NCI-H748 (cell line): ENCODE results near the gene C1QC.

Experiments
- DNase-seq: peaks from one replicate; lab custom pipeline; 2025; ENCODE audit not compliant: unreplicated experiment; lab: John Stamatoyannopoulos, UW

C1QC gene

DNA sequence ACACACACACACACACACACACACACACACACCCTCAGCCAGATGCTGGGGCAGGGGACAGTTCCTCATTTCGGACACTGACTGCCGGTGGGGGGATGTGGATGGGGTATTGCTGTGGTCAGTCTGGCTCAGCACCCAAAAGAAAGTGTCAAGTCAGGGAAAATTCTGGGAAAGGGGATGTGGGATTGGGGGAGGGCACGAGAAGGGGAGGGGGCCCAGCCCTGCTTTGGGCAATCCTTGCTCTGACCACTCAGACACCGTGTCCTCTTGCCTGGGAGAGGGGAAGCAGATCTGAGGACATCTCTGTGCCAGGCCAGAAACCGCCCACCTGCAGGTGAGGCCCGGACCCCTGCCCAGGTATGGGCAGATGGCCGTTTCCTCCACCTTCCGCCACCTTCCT is at the start of gene C1QC:
Gene C1QC, plus strand, starts transcription at position 253 of the 400 bp plus-strand sequence. CDS start 391 bp downstream, outside the sequence.
- no peak for DNase-seq

DNA sequence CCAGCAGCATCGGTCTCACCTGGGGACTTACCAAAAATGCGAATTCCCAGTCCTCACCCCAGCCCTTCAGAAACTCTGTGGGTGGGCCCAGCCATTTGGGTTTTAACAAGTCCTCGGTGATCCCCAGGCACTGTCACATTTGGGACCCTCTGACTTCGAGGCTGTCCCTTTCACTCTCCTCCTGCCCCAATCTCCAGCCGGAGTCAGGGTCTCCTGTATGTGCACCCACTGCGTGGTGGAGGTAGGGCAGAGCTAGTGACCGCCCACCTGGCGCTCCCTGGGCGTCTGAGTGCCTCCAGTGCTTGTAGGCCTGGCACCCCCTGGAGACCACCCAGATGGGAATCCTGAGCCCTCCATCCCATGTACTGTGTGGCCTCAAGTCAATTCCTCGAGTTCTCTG is 49.0 kb upstream of the C1QC start:
- no peak for DNase-seq

DNA sequence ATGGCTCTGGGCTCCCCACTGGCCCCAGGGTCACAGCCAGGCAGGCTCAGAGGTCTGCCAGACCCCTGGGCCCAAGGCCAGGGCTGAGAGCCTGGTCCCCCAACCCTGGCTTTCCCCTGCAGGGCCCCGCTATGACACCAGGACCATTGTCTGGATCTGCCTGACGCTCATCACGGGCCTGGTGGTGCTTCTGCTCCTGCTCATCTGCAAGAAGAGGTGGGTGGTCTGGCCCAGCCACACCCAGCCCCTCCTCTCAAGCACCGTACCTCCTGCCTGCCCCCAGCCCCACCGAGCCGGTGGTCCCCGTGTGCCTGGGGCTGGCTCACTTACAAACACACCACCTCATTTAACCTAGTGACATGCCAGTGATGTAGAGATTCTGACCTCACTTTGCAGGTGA is 48.3 kb upstream of the C1QC start:
- DNase-seq = no peak

DNA sequence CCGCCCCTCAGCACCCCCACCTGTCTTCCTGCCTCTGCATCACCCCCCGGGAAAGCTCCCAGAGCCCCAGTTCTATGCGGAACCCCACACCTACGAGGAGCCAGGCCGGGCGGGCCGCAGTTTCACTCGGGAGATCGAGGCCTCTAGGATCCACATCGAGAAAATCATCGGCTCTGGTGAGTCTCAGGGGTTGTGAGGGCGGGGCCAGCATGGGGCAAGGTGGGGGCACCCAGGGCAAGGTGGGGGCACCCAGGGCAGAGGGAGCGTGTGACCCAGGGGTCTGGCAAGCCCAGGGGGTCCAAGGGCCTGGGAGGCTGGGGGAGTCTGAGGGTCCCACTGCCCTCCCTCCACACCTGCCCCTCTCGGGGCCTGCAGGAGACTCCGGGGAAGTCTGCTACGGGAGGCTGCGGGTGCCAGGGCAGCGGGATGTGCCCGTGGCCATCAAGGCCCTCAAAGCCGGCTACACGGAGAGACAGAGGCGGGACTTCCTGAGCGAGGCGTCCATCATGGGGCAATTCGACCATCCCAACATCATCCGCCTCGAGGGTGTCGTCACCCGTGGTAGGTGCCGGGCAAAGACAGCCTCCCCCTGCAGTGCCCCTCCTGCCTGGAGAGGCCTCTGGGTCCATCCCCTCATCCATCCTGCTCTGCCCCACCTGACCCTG is 46.0 kb upstream of the C1QC start:
- no peak for DNase-seq

DNA sequence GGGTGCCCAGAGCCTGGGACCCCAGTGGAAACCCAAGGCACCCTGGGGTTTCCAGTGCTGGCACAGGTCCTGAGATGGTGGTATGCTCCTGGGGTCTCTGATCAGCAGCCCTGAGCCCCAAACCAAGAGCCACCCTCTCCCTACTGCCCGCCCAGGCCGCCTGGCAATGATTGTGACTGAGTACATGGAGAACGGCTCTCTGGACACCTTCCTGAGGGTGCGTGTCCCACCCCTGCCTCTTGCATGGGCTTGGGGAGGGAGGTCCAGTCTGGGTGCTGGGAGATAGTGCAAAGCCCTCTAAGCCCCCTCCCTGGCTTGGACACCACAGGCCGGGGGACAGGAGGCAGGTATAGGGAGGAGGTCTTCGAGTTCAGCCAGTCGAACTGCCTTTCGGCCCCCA is 45.4 kb upstream of the C1QC start:
- DNase-seq = no peak

DNA sequence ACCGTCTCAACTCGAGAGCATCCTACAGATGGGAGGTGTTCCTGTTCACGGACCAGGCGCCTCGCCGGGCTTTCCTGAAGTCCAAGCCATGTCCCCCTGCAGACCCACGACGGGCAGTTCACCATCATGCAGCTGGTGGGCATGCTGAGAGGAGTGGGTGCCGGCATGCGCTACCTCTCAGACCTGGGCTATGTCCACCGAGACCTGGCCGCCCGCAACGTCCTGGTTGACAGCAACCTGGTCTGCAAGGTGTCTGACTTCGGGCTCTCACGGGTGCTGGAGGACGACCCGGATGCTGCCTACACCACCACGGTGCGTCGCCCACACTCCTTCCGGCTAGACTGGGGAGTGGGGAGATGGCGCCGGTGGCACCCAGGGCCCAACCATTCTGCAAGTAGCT is 44.7 kb upstream of the C1QC start:
- DNase-seq = no peak

DNA sequence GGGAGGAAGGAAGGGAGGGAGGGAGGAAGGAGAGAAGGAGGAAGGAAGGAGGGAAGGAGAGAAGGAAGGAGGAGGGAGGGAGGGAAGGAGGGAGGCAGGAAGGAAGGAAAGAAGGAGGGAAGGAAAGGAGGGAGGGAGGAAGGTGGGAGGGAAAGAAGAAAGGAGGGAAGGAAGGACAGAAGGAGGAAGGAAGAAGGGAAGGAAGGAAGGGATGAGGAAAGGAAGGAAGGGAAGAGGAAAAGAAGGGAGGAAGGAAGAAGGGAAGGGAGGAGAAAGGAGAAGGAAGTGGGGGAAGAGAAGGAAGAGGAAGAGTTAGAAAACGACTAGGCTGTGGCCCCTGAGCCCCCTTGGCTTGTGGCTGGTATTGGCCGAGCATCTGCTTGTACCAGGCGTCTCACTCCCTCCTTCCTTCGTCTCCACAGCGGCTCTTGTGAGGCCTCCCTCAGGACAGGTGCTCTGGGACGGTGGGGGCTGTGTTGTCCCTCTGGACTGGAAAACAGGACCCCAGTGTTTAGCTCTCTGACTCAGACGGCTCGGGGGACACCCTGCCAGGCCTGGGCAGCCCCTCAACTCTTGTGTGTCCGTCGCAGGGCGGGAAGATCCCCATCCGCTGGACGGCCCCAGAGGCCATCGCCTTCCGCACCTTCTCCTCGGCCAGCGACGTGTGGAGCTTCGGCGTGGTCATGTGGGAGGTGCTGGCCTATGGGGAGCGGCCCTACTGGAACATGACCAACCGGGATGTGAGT is 43.2 kb upstream of the C1QC start:
- no peak for DNase-seq

DNA sequence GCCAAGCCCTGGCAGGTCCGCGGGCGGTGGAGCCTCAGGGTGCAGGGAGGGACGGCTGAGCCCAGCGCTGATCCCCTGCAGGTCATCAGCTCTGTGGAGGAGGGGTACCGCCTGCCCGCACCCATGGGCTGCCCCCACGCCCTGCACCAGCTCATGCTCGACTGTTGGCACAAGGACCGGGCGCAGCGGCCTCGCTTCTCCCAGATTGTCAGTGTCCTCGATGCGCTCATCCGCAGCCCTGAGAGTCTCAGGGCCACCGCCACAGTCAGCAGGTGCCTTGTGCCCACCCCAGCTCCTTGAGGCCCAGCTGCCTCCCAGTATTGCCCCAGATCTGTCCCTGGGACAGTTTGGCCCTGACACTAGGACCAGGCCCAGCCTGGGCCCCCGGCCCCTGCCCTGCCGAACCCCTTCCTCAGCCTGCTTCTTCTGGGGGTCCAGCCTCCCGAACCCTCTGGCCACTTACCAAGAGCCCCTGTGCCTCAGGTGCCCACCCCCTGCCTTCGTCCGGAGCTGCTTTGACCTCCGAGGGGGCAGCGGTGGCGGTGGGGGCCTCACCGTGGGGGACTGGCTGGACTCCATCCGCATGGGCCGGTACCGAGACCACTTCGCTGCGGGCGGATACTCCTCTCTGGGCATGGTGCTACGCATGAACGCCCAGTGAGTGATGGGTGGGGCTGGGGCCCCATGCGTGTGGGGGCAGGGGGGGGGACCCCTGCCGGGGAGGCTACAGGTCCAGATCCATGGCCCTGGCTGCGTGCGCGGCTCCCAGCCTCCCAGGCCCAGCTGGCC is 42.4 kb upstream of the C1QC start:
- DNase-seq = no peak

DNA sequence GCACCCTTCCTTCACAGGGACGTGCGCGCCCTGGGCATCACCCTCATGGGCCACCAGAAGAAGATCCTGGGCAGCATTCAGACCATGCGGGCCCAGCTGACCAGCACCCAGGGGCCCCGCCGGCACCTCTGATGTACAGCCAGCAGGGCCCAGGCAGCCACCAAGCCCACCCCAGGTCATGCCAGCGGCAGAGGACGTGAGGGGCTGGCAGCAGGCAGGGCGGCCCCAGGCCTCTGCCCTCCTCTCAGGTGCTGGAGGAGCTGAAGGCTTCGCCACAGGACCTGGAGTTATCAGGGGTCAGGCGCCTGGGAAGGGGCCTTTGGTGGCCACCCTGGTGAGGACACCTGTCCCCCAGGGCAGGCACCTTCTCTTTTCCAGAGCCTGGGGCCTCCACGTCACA is 41.8 kb upstream of the C1QC start:
- DNase-seq = no peak

DNA sequence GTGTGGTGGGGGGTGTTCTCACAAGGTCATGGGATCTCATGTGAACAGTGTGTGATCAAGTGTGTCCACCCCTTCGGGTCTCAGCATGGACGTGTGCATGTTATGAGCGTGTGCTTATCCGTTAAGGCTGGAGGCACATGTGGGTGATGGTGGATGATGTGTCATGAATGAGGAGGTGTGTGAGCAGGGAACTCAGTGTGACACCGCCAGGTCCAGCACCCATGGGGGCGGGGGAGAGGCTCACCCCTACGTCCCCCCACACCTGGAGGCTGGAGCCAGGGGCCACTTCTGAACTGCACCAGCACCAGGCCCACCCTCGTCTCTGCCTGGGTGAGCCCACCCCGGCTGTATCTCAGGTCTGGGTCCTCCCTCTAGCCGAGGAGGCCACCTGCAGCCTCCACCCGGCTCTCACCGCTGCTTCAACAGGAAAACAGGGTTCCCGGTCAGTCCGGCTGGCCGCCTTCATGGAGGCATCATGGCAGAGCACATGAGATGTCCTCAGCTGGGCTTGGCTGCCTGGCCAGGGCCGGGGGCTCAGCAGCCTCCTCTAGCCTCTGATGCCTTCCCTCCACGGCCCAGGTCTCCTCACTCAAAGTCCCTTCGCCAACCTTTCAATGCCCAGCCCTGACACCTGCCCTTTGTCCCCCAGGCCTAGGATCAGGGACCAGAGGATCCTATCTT is 41.2 kb upstream of the C1QC start:
- DNase-seq = no peak

DNA sequence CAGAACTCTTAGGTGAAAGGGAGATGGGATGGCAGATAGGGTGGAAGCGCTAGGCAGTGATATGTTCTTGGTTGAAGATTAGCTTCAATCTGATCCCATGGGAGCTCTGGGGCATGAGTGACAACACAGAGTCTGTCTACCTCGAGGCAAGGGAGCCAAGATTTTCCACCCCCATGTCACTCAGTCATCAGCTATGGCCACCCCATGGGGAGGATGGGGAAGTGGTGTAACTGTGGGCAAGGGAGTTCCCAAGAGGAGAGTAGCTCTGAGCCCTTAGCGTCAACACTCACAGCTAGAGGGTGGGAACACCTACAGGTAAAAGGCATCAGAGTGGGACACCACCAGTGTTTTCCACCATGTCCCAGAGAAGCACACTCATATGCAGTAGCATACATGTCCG is 37.3 kb upstream of the C1QC start:
- no peak for DNase-seq

DNA sequence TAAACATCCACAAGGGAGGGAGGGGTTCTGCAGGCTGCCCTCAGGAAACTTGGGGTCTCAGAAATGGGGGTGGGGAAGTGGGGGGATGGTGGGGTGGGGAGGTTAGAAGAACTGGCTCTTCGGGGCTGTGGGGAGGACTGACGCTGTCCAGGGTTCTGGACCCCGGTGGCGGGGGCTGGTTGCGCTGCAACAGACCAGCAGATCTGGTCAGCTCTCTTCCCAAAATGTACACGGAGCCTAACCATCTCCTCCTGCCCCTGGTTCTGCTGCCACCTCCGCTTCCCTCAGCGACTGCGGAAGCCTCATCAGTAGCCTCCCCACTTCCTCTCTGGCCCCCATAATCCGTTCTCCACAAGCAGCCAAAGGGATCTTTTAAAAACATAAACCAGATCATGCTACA is 36.3 kb upstream of the C1QC start:
- no peak for DNase-seq

DNA sequence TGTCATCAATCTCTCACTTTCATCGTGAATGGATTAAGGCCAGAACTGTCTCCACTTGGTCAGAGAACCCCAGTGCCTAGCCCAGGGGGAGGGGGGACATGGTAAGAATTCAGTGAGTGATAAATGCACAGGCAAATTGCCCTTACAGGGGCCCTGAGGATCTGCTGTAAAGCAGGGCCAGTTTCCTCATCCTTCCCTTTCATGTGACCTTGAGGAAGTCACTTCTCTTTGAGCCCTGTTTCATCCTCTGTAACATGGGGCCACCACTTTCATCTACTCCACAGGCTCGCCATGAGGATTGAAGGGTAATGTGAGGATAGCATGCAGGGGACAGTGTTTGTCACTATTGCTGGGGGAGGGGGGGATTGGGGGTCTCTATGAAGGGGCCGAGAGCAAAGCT is 35.1 kb upstream of the C1QC start:
- no peak for DNase-seq

DNA sequence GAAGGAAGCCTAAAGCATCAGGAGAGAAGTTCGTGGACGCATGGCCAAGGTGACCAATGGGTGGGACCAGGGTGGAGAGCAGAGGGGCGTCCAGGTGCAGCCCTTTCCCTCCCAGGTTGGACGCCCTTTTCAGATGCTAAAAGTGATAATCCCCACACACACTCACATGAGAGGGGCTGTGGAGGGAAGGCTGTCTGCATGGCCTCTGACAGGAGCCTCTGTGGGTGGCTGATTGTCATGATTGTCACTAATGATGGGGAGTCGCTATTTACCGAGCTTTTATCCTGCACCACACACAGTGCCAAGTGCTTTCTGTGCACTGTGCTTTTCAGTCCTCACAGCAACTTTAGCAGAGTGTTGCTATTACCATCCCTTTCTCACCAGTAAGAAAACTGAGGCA is 34.1 kb upstream of the C1QC start:
- DNase-seq = peak; percentile 78

DNA sequence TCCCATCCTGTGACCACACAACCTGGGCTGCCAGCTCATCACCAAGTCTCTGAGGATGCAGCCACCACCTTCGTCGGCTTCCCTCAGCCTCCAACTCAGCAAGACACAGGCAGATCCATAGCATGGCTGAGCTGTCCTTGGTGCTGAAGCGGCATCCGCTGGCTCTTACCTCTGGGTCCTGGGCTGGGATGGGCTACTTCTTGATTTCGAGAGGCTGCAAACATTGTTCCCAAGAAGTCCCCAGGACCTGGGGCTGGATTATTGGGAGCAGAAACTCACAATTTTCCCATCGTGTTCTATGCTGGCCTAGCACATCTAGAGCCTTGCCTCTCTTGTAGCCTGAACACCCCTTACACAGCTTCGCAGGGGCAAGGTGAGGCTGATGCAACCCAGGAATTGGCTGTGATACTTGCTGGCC is 31.9 kb upstream of the C1QC start:
- DNase-seq = no peak

DNA sequence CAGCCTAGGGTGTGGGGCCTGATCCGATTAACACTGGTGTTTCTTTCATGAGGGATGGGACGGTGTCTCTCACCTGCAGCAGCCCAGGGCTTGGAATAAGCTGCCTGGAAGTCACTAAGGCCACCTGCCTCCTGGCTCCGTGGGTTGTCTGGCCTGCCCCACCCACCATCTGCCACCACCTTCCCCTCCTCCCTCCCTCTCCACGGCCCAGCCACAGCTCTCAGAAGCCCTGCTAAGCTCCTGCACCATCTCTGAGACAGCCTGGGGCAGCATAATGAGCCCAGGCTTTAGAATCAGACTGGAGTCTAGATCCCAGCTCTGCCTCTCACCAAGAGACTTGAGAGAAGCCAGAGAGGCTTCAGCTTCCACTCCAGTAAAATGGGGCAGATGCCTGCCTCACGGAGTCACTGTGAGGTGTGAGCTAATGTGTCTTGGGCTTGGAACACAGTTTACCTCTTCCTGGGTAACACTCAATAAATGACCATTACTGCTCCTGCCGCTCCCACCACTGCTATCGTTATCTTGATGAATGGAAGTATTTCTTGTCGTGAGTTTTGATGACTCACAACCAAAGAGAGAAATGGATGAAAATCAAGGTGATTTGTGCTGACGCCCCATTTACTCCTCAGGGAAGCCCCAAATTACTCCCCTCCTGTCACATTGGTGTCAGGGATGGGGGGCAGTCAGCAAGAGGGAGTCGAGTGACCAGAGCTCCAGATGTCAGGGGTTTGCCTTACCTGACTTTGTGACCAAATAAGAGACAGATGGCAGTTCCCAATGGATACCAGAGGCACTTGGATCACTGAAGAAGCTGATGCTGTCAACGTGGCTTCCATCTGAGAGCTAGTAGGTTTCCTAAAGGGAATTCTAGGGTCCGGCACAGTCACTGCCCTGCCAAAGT is 30.5 kb upstream of the C1QC start:
- DNase-seq = peak; percentile 57

DNA sequence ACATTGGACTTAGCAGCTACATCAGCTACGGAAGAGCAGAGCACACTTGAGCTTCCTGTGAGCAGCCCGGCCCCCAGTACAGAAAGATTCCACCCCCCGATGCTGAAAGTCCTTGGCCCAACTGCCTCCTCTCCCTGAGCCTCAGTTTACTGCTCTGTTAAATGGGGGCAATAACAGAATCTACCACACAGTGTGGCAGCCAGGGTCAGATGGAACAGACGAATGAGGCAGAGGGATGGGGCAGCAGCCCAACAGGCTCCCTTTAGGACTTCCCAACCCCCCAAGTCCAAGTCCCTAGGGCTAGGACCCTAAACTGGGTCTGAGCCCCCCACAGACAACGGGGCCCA is 29.9 kb upstream of the C1QC start:
- DNase-seq = no peak

DNA sequence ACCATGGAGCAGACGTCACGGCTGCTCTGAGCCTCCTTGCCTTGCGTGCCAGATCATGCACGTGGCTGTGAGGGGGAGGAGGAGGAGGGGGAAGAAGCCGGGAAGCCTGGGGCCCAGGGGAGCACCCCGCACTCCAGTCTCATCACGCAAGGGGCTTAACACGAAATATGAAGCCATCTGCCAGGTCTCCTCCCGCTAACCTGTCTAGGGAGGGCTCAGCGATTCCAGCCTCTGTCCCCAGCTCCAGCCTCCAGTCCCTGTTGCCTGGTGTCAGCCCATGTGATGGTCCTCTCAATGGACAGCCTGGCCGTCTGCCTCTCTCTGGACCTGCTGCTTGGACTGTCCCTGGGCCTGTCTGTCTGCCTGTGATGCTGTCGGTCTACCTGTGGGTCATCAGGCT is 29.5 kb upstream of the C1QC start:
- DNase-seq = no peak

DNA sequence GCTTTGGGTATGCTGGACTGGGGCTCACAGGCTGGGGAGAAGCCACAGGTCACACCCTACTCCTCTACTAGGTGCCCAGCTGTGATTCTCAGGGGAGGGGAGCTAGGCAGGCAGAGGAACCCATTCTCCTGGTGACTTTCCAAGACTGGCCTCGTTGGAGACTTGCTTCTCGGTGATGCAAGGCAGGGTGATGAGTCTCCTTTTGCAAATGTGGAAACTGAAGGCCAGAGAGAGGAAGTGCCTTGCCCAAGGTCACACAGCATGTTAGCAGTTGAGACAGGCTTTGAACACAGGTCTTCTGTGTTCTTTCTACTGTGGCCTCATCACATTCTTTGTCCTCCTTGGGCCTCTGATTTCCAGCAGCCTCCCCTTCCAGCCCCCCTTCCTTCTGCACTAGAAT is 27.5 kb upstream of the C1QC start:
- no peak for DNase-seq

DNA sequence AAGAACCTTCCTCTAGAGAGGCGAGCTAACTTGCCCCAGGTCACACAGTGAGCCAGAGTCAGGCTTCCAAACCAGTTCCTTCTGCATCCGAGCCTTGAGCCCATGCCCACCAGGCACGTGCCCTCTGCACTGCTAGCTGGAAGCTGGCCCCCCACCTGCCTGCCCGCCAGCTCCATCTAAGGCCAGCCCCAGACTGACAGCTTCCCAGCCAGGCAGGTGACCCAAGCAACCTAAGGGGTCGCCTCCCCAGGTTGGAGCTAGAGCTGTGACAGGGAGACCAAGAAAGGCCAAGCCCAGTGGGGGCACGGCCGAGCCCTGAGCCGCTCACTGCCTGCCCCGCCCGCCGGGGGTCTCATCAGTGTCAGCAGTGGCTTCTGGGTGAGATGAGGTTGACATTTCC is 26.9 kb upstream of the C1QC start:
- DNase-seq = no peak

DNA sequence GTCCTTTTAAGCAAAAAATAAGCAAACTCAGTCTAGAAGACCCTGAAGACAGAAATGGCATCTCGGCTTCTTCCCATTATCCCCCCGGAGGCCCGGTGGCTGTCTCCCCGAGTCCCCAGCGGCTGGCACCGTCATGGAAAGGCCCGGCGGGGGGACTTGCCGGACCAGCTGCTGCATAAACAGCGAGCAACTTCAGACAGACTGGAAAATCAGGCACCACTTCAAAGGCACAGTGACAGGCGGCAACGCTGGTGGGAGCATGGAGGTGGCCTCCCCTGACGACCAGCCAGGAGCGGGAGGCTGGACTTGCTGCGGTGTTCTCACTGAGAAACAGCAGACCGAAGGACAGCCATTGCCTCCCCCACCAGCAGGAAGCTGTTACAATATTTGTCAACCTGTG is 25.4 kb upstream of the C1QC start:
- no peak for DNase-seq
